Measurements from ENCODE around the gene LYL1.
"Not testable (repeated sequence)": the region's sequence is repeated elsewhere in the genome, so short reads cannot be mapped to it uniquely, and the experiment has no call there.

LYL1 gene

GRCh38 chr19:13102666-13103580 lies at the start of gene LYL1:
Gene LYL1, minus strand, starts transcription at chr19:13102858. Its CDS starts 1,687 bp downstream, at chr19:13101171.
- DNase-seq = peak; percentile 74 to 75

GRCh38 chr19:13151605-13152355 lies 49.1 kb upstream of the LYL1 start:
- peak; percentile 91 to 98 for DNase-seq

- no peak for DNase-seq
These were observed 48.4 kb upstream of the LYL1 start for GRCh38 chr19:13150931-13151604.

- DNase-seq = peak; percentile 91 to 92
These were observed 47.7 kb upstream of the LYL1 start, which contains the start of the genes IER2 and STX10 for GRCh38 chr19:13150187-13150930. Gene IER2, plus strand, starts transcription at chr19:13150411. Its CDS starts 2,776 bp downstream, at chr19:13153187. Gene STX10, minus strand, starts transcription at chr19:13150375. Its CDS starts 202 bp downstream, at chr19:13150173.

GRCh38 chr19:13149628-13150186 lies 47.0 kb upstream of the LYL1 start:
- peak in 1 of 2 donors; percentile 23 for DNase-seq

GRCh38 chr19:13149173-13149627 lies 46.5 kb upstream of the LYL1 start:
- not testable (repeated sequence) for DNase-seq

- peak; percentile 68 to 89 for DNase-seq
These were observed 44.3 kb upstream of the LYL1 start for GRCh38 chr19:13146763-13147563.

GRCh38 chr19:13139633-13140311 lies 37.1 kb upstream of the LYL1 start:
- no peak for DNase-seq

- no peak for DNase-seq
These were observed 36.2 kb upstream of the LYL1 start for GRCh38 chr19:13138916-13139198.

- no peak for DNase-seq
These were observed 35.7 kb upstream of the LYL1 start for GRCh38 chr19:13138171-13138915.

GRCh38 chr19:13137290-13137794 lies 34.7 kb upstream of the LYL1 start:
- no peak for DNase-seq

GRCh38 chr19:13135068-13136062 lies 32.7 kb upstream of the LYL1 start:
- DNase-seq = no peak

- DNase-seq = no peak
These were observed 32.0 kb upstream of the LYL1 start for GRCh38 chr19:13134626-13135025.

GRCh38 chr19:13133241-13133870 lies 30.7 kb upstream of the LYL1 start:
- DNase-seq = no peak

GRCh38 chr19:13132471-13133180 lies 30.0 kb upstream of the LYL1 start:
- peak in 1 of 2 donors; percentile 11 for DNase-seq

GRCh38 chr19:13130886-13131490 lies 28.3 kb upstream of the LYL1 start:
- DNase-seq = no peak

GRCh38 chr19:13129384-13129783 lies 26.7 kb upstream of the LYL1 start:
- DNase-seq = no peak
